ENCODE data around the gene SEMA7A. TPM values are rescaled to one million over a fixed set of nuclear protein-coding genes. Genes with fewer than 3 reads are reported as not detected.

SEMA7A gene
- polyA plus RNA-seq, 1 of the 3 experiments (the other 2 are of a cell fraction) = 1.3 TPM

- no peak overlapping the region for H3K9ac ChIP-seq
- TF ChIP-seq ELF1 (IDR thresholded peaks at IDR 0.05) (no peak), EP300 (IDR thresholded peaks at IDR 0.05; ENCODE audit: borderline replicate concordance in 1 of 2, low read depth in 1 of 2, low read length in 1 of 2) (no peak), FOXM1 (IDR thresholded peaks at IDR 0.05; ENCODE audit: low read depth) (no peak), TCF12 (IDR thresholded peaks at IDR 0.05) (no peak), FOXJ3 (CRISPR knock-in tag; IDR thresholded peaks at IDR 0.05) (no peak), GATA2 (CRISPR knock-in tag; IDR thresholded peaks at IDR 0.05) (no peak), TAF1 (IDR thresholded peaks at IDR 0.05; ENCODE audit: borderline replicate concordance, low read depth, low read length) (no peak)
- TF ChIP-seq, protein P1, sequence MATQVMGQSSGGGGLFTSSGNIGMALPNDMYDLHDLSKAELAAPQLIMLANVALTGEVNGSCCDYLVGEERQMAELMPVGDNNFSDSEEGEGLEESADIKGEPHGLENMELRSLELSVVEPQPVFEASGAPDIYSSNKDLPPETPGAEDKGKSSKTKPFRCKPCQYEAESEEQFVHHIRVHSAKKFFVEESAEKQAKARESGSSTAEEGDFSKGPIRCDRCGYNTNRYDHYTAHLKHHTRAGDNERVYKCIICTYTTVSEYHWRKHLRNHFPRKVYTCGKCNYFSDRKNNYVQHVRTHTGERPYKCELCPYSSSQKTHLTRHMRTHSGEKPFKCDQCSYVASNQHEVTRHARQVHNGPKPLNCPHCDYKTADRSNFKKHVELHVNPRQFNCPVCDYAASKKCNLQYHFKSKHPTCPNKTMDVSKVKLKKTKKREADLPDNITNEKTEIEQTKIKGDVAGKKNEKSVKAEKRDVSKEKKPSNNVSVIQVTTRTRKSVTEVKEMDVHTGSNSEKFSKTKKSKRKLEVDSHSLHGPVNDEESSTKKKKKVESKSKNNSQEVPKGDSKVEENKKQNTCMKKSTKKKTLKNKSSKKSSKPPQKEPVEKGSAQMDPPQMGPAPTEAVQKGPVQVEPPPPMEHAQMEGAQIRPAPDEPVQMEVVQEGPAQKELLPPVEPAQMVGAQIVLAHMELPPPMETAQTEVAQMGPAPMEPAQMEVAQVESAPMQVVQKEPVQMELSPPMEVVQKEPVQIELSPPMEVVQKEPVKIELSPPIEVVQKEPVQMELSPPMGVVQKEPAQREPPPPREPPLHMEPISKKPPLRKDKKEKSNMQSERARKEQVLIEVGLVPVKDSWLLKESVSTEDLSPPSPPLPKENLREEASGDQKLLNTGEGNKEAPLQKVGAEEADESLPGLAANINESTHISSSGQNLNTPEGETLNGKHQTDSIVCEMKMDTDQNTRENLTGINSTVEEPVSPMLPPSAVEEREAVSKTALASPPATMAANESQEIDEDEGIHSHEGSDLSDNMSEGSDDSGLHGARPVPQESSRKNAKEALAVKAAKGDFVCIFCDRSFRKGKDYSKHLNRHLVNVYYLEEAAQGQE (IDR thresholded peaks at IDR 0.05; ENCODE audit: low read depth, low read length) = no peak
- peaks cover 0 to 14% of the 10 kb centered on the region in 2 experiments; a peak in 1 of 4 replicates for H3K4me1 ChIP-seq (ENCODE audit: control insufficient read depth in 1 of 2, insufficient read depth in 2 of 2, low read depth in 1 of 2, low read length in 1 of 2)
- H3K4me2 ChIP-seq = no peak overlapping the region
- CTCF ChIA-PET = interaction anchor here (0.7 to 23.8 kb wide), 10 partner anchors 8 to 386 kb away, joined by 4 to 779 read pairs (median 8); partner anchors contain the start of genes SEMA7A and UBL7
- H3K27ac ChIP-seq (ENCODE audit: low read depth in 2 of 2, low read length in 1 of 2) = no peak overlapping the region
- no peaks in the 10 kb centered on the region for H3K9me2 ChIP-seq
- no peaks in the 10 kb centered on the region for H3K79me2 ChIP-seq (ENCODE audit: insufficient read depth)
- H3K4me3 ChIP-seq (ENCODE audit: low read depth in 2 of 2, low read length in 1 of 2) = no peak overlapping the region
- DNase-seq = no peak
- POLR2A ChIA-PET = no interaction called here
- H3K36me3 ChIP-seq (replicated peaks in 1 of 2; ENCODE audit: control insufficient read depth in 1 of 2, insufficient read depth in 2 of 2, low read length in 1 of 2) = no peaks in the 10 kb centered on the region
- H3K27me3 ChIP-seq (ENCODE audit: insufficient read depth) = no peaks in the 10 kb centered on the region
- WGBS (ENCODE audit: low lambda C conversion rate) = 74% methylated on average over 3 of the region's 4 CpGs
- H3F3A ChIP-seq (replicated peaks; ENCODE audit: insufficient read depth) = no peaks in the 10 kb centered on the region
- H3K9me3 ChIP-seq = no peaks in the 10 kb centered on the region
- H4K20me1 ChIP-seq (ENCODE audit: insufficient read depth) = no peaks in the 10 kb centered on the region
- H2AFZ ChIP-seq (ENCODE audit: low read depth) = no peak overlapping the region
These were observed 50.5 kb downstream of the SEMA7A start for GRCh38 chr15:74383286-74383685.

DNA sequence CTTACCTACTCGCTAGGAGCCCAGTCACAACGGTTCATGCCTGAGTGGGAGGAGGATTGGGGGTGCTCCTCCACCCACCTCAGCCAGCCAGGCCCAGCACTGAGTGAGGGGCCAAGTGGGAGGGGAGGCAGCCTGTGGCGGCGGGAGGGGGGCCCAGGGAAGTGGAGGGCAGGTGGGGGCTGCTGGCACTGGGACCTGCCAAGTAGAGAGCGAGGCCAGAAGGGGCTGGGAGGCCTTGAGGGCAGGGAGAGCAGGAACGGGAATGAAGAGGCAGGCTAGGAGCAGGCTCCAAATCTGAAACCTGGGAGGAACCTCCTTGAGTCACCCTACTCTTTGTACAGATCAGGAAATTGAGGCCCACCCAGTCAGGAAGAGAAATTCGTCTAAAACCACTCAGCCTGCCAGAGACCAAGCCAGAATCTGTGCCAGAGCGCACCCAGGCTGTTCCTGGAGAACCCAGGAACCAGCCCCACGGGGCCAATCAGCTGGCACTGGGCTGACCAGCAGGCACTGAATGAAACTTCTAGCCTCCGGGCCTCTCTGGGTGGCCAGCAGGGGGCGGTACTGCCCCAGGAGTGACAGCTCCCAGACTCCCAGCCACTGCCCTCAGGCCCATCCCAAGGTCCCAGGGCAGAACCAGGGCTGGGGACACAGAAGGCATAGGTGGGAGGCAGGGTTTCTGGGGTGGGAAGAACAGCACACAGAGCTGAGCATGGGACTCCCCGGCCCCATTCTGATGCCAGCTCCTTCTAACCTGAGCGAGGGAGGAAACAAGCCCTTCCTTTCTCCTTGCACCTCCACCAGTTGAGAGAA, 51.5 kb downstream of the SEMA7A start:
- Histone ChIP-seq H3K4me2 (no peak overlapping the region), H3K79me2 (ENCODE audit: insufficient read depth) (no peaks in the 10 kb centered on the region), H3K27me3 (ENCODE audit: insufficient read depth) (no peaks in the 10 kb centered on the region), H3K9me3 (no peaks in the 10 kb centered on the region), H4K20me1 (ENCODE audit: insufficient read depth) (no peaks in the 10 kb centered on the region), H3K9ac (no peak overlapping the region), H3K4me1 (ENCODE audit: control insufficient read depth in 1 of 2, insufficient read depth in 2 of 2, low read depth in 1 of 2, low read length in 1 of 2) (peaks cover 0 to 14% of the 10 kb centered on the region in 2 experiments; a peak in 1 of 4 replicates), H3F3A (replicated peaks; ENCODE audit: insufficient read depth) (no peaks in the 10 kb centered on the region), H2AFZ (ENCODE audit: low read depth) (no peak overlapping the region), H3K9me2 (no peaks in the 10 kb centered on the region), H3K4me3 (ENCODE audit: low read depth in 2 of 2, low read length in 1 of 2) (peak overlapping the region in 1 of 2 experiments; percentile 22; a peak in 1 of 4 replicates), H3K36me3 (replicated peaks in 1 of 2; ENCODE audit: control insufficient read depth in 1 of 2, insufficient read depth in 2 of 2, low read length in 1 of 2) (no peaks in the 10 kb centered on the region), H3K27ac (ENCODE audit: low read depth in 2 of 2, low read length in 1 of 2) (no peak overlapping the region)
- DNase-seq = peak; percentile 91
- ChIA-PET POLR2A (interaction anchor here (1.0 kb wide), 1 partner anchor 61 kb away, joined by 4 read pairs; no protein-coding TSS in a partner anchor), CTCF (interaction anchor here (0.7 to 23.8 kb wide), 28 partner anchors 9 to 387 kb away, joined by 3 to 779 read pairs (median 4); partner anchors contain the start of genes CYP11A1, SEMA7A and UBL7)
- 49% methylated on average over 8 of the region's 13 CpGs for WGBS (ENCODE audit: low lambda C conversion rate)
- TF ChIP-seq JUND (IDR thresholded peaks at IDR 0.05) = no peak
- no peak for TF ChIP-seq GATA2 (CRISPR knock-in tag; IDR thresholded peaks at IDR 0.05)
- TF ChIP-seq, protein P2, sequence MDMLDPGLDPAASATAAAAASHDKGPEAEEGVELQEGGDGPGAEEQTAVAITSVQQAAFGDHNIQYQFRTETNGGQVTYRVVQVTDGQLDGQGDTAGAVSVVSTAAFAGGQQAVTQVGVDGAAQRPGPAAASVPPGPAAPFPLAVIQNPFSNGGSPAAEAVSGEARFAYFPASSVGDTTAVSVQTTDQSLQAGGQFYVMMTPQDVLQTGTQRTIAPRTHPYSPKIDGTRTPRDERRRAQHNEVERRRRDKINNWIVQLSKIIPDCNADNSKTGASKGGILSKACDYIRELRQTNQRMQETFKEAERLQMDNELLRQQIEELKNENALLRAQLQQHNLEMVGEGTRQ (IDR thresholded peaks at IDR 0.05; ENCODE audit: borderline replicate concordance, low read depth, low read length) = no peak
- no peak for TF ChIP-seq FOXJ3 (CRISPR knock-in tag; IDR thresholded peaks at IDR 0.05)
- TF ChIP-seq, protein P3, sequence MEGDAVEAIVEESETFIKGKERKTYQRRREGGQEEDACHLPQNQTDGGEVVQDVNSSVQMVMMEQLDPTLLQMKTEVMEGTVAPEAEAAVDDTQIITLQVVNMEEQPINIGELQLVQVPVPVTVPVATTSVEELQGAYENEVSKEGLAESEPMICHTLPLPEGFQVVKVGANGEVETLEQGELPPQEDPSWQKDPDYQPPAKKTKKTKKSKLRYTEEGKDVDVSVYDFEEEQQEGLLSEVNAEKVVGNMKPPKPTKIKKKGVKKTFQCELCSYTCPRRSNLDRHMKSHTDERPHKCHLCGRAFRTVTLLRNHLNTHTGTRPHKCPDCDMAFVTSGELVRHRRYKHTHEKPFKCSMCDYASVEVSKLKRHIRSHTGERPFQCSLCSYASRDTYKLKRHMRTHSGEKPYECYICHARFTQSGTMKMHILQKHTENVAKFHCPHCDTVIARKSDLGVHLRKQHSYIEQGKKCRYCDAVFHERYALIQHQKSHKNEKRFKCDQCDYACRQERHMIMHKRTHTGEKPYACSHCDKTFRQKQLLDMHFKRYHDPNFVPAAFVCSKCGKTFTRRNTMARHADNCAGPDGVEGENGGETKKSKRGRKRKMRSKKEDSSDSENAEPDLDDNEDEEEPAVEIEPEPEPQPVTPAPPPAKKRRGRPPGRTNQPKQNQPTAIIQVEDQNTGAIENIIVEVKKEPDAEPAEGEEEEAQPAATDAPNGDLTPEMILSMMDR (IDR thresholded peaks at IDR 0.05) = peak; percentile 95
- no peak for TF ChIP-seq ZBTB33 (IDR thresholded peaks at IDR 0.05; ENCODE audit: borderline replicate concordance, low read depth)
- TF ChIP-seq MAX (IDR thresholded peaks at IDR 0.05; ENCODE audit: low read depth) = 0 out of 2 replicates have a peak, but pooled peaks have one; percentile 17
- no peak for TF ChIP-seq POLR2AphosphoS5 (IDR thresholded peaks at IDR 0.05; ENCODE audit: low read depth, low read length)
- TF ChIP-seq SMC3 (IDR thresholded peaks at IDR 0.05; ENCODE audit: low read depth, low read length) = peak; percentile 95
- TF ChIP-seq, protein P4, sequence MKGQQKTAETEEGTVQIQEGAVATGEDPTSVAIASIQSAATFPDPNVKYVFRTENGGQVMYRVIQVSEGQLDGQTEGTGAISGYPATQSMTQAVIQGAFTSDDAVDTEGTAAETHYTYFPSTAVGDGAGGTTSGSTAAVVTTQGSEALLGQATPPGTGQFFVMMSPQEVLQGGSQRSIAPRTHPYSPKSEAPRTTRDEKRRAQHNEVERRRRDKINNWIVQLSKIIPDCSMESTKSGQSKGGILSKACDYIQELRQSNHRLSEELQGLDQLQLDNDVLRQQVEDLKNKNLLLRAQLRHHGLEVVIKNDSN (IDR thresholded peaks at IDR 0.05; ENCODE audit: borderline replicate concordance, low read depth) = no peak
